IMR-90 (cell line): ENCODE results near the gene ADD2. TPM values are rescaled to one million over a fixed set of nuclear protein-coding genes. Genes with fewer than 3 reads are reported as not detected.
A peak's percentile ranks its signal among the peaks of the same experiment; 100 is the strongest.

Experiments
- ATAC-seq: fragments of 200-7000 bp; cut with Tn5 transposase; 2 replicates; pipeline ENCODE4 v1.9.1; 2020; ENCODE audit warnings: low read depth, mild to moderate bottlenecking, moderate library complexity
- Bru-seq: library from RNA; stranded (reverse); fragments of 400-500 nt; gene quantifications from one replicate; lab custom pipeline; 2021; lab: Mats Ljungman, UMichigan
- BruChase-seq, 2 experiments: library from RNA; stranded (reverse); fragments of 400-500 nt; gene quantifications; one replicate each; lab custom pipeline; 2021; lab: Mats Ljungman, UMichigan
- BruUV-seq: library from RNA; stranded (reverse); fragments of 400-500 nt; replicated peaks from 2 replicates; lab custom pipeline; 2021; lab: Mats Ljungman, UMichigan
- CTCF ChIA-PET: fragments of 300-600 bp; formaldehyde crosslinking; extraction: SDS; loops from one replicate; lab custom pipeline; 2021; ENCODE audit warnings: antibody characterized with exemption; lab: Yijun Ruan, JAX
- POLR2A ChIA-PET: fragments of 300-600 bp; sonication (Branson Sonifier 250); formaldehyde crosslinking; loops from one replicate; lab custom pipeline; 2022; ENCODE audit warnings: antibody characterized with exemption; ENCODE audit not compliant: unreplicated experiment; lab: Charles Lee
- DNase-seq: peaks from one replicate; pipeline ENCODE4 v3.0.0; 2013
- H2AFZ ChIP-seq: replicated peaks from 2 replicates; pipeline ENCODE3; 2013; ENCODE audit warnings: low read length, mild to moderate bottlenecking; ENCODE audit not compliant: poor library complexity
- H2AK5ac ChIP-seq: 2 replicates; pipeline ENCODE4 v1.6.1; 2013; ENCODE audit warnings: low read depth, low read length, inconsistent platforms
- H2AK9ac ChIP-seq: replicated peaks from 2 replicates; pipeline ENCODE3; 2013; ENCODE audit warnings: mild to moderate bottlenecking, low read depth, low read length, moderate library complexity; ENCODE audit not compliant: poor library complexity
- H2BK120ac ChIP-seq: 2 replicates; pipeline ENCODE4 v1.6.1; 2013; ENCODE audit warnings: low read depth, low read length, inconsistent platforms
- H2BK15ac ChIP-seq: 3 replicates; pipeline ENCODE4 v1.6.1; 2013; ENCODE audit warnings: low read depth, low read length, inconsistent platforms
- H2BK20ac ChIP-seq: 2 replicates; pipeline ENCODE4 v1.6.1; 2013; ENCODE audit warnings: low read depth, mild to moderate bottlenecking, inconsistent platforms, low read length, moderate library complexity
- H2BK5ac ChIP-seq: 2 replicates; pipeline ENCODE4 v1.6.1; 2013; ENCODE audit warnings: mild to moderate bottlenecking, low read depth, low read length, inconsistent platforms; ENCODE audit not compliant: poor library complexity, severe bottlenecking
- H3K14ac ChIP-seq: replicated peaks from 2 replicates; pipeline ENCODE4 v1.6.1; 2013; ENCODE audit warnings: low read depth, low read length, inconsistent platforms
- H3K18ac ChIP-seq: 2 replicates; pipeline ENCODE4 v1.6.1; 2013; ENCODE audit warnings: low read depth, low read length, control low read depth
- H3K23ac ChIP-seq: 2 replicates; pipeline ENCODE4 v1.6.1; 2013; ENCODE audit warnings: low read depth, low read length, inconsistent platforms
- H3K27ac ChIP-seq: 2 replicates; pipeline ENCODE4 v1.5.1; 2013; ENCODE audit warnings: mild to moderate bottlenecking, control low read depth, low read length; ENCODE audit not compliant: insufficient read depth
- H3K27me3 ChIP-seq: 2 replicates; pipeline ENCODE4 v1.6.1; 2013; ENCODE audit warnings: low read length; ENCODE audit not compliant: control insufficient read depth, insufficient read depth
- H3K36me3 ChIP-seq: 2 replicates; pipeline ENCODE4 v1.6.1; 2013; ENCODE audit warnings: low read length, mixed read lengths; ENCODE audit not compliant: control insufficient read depth, insufficient read depth
- H3K4ac ChIP-seq: 2 replicates; pipeline ENCODE4 v1.6.1; 2013; ENCODE audit warnings: low read depth, low read length, inconsistent platforms
- H3K4me1 ChIP-seq: 2 replicates; pipeline ENCODE4 v1.6.1; 2013; ENCODE audit warnings: low read length, mixed read lengths; ENCODE audit not compliant: control insufficient read depth, insufficient read depth
- H3K4me2 ChIP-seq: 2 replicates; pipeline ENCODE4 v1.6.1; 2013; ENCODE audit warnings: low read depth, mild to moderate bottlenecking, control low read depth, low read length, moderate library complexity
- H3K4me3 ChIP-seq: 2 replicates; pipeline ENCODE4 v1.5.1; 2013; ENCODE audit warnings: low read depth, mild to moderate bottlenecking, control low read depth, low read length, moderate library complexity; ENCODE audit not compliant: insufficient read depth
- H3K56ac ChIP-seq: 2 replicates; pipeline ENCODE4 v1.6.1; 2013; ENCODE audit warnings: low read length, inconsistent platforms; ENCODE audit not compliant: insufficient read depth; ENCODE audit errors: extremely low read depth
- H3K79me1 ChIP-seq, 2 experiments: 2 replicates each; pipeline ENCODE4 v1.6.1; 2013; ENCODE audit warnings: low read length in 2 of 2, inconsistent platforms in 1 of 2, low read depth in 1 of 2
- H3K9ac ChIP-seq: 2 replicates; pipeline ENCODE4 v1.6.1; 2013; ENCODE audit warnings: low read depth, low read length, control low read depth
- H3K9me1 ChIP-seq: 2 replicates; pipeline ENCODE4 v1.6.1; 2013; ENCODE audit warnings: low read length, inconsistent platforms; ENCODE audit not compliant: insufficient read depth
- H3K9me3 ChIP-seq: 2 replicates; pipeline ENCODE4 v1.6.1; 2013; ENCODE audit warnings: low read length; ENCODE audit not compliant: control insufficient read depth, insufficient read depth
- H4K20me1 ChIP-seq: 2 replicates; pipeline ENCODE4 v1.6.1; 2013; ENCODE audit warnings: low read length, inconsistent platforms; ENCODE audit not compliant: insufficient read depth
- H4K5ac ChIP-seq: 2 replicates; pipeline ENCODE4 v1.6.1; 2013; ENCODE audit warnings: mild to moderate bottlenecking, low read depth, low read length, control low read depth
- H4K8ac ChIP-seq, 2 experiments: 2 replicates each; pipeline ENCODE4 v1.6.1; 2013; ENCODE audit warnings: low read depth in 2 of 2, low read length in 2 of 2, control low read depth in 1 of 2, inconsistent platforms in 1 of 2
- H4K91ac ChIP-seq: 2 replicates; pipeline ENCODE4 v1.6.1; 2013; ENCODE audit warnings: low read depth, low read length, inconsistent platforms; ENCODE audit not compliant: insufficient read depth
- WGBS, 2 experiments: methylation state at CpG; one replicate each; pipeline versions ENCODE4 v1.1.5 to v1.1.7; 2013; ENCODE audit warnings: missing lambda C conversion rate in 2 of 2; ENCODE audit not compliant: insufficient read length in 1 of 2; ENCODE audit errors: extremely low coverage in 2 of 2; 5-methylcytosine and 5-hydroxymethylcytosine counted together
- dilution Hi-C: fragments of 300-500 bp; cut with HindIII; formaldehyde crosslinking; loops from one replicate; pipeline ENCODE4 v1.14.3; 2018; ENCODE audit warnings: low sequenced_read_pairs; ENCODE audit not compliant: unreplicated experiment
- in situ Hi-C: fragments of 300-500 bp; cut with MboI; formaldehyde crosslinking; loops from 3 replicates; pipeline ENCODE4 v1.14.3; 2019; ENCODE audit warnings: low sequenced_read_pairs, inconsistent platforms, mixed read lengths
- intact Hi-C: fragments of 100-400 bp; cut with micrococcal nuclease; formaldehyde crosslinking; loops from 2 replicates; pipeline ENCODE4 v1.10.0; 2022
- long read RNA-seq: library from polyadenylated mRNA; unstranded; transcript quantifications from one replicate; pipeline ENCODE4 v2.0.0, GENCODE V29; 2021; ENCODE audit not compliant: unreplicated experiment
- polyA plus RNA-seq, 3 experiments: library from polyadenylated mRNA; depleted of rRNA; stranded (reverse); fragments of >200 nt; gene quantifications; 2 replicates each; pipeline ENCODE4 v1.2.3, GENCODE V29; 2012; ENCODE audit warnings: low replicate concordance in 1 of 3
- total RNA-seq: library from RNA; depleted of rRNA; stranded (reverse); fragments of >200 nt; gene quantifications from 2 replicates; pipeline ENCODE4 v1.2.3, GENCODE V29; 2012; rRNA removed
- TF ChIP-seq, protein P1 (sequence below): fragments of 150-350 bp; IDR thresholded peaks from 2 replicates; pipeline ENCODE4 v1.6.1; 2017; ENCODE audit warnings: mild to moderate bottlenecking, antibody characterized with exemption, low read length, low read depth
- TF ChIP-seq, protein P2 (sequence below): conservative IDR thresholded peaks from 2 replicates; pipeline ENCODE4 v1.5.1; 2012; ENCODE audit warnings: mild to moderate bottlenecking, low read depth, low read length, improper control_type of control experiment

The ADD2 gene, protein sequence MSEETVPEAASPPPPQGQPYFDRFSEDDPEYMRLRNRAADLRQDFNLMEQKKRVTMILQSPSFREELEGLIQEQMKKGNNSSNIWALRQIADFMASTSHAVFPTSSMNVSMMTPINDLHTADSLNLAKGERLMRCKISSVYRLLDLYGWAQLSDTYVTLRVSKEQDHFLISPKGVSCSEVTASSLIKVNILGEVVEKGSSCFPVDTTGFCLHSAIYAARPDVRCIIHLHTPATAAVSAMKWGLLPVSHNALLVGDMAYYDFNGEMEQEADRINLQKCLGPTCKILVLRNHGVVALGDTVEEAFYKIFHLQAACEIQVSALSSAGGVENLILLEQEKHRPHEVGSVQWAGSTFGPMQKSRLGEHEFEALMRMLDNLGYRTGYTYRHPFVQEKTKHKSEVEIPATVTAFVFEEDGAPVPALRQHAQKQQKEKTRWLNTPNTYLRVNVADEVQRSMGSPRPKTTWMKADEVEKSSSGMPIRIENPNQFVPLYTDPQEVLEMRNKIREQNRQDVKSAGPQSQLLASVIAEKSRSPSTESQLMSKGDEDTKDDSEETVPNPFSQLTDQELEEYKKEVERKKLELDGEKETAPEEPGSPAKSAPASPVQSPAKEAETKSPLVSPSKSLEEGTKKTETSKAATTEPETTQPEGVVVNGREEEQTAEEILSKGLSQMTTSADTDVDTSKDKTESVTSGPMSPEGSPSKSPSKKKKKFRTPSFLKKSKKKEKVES
- total RNA-seq (not detected in 2 replicates), polyA plus RNA-seq (2012; rRNA removed) (not detected in 2 replicates), Bru-seq, nascent RNA (not detected), BruChase-seq, experiment 1, labeled RNA remaining after a 6-hour chase (not detected), BruChase-seq, experiment 2, labeled RNA remaining after a 2-hour chase (percentile 0 among the genes with signal in this experiment)
- 0.02 TPM in 1 of 2 replicates, not detected in the other for polyA plus RNA-seq (2012; cell fraction: cytosol; rRNA removed)
- polyA plus RNA-seq (2012; cell fraction: nucleus; rRNA removed; ENCODE audit: low replicate concordance): 0.05 TPM in 1 of 2 replicates, not detected in the other
- long read RNA-seq: 0 reads

DNA sequence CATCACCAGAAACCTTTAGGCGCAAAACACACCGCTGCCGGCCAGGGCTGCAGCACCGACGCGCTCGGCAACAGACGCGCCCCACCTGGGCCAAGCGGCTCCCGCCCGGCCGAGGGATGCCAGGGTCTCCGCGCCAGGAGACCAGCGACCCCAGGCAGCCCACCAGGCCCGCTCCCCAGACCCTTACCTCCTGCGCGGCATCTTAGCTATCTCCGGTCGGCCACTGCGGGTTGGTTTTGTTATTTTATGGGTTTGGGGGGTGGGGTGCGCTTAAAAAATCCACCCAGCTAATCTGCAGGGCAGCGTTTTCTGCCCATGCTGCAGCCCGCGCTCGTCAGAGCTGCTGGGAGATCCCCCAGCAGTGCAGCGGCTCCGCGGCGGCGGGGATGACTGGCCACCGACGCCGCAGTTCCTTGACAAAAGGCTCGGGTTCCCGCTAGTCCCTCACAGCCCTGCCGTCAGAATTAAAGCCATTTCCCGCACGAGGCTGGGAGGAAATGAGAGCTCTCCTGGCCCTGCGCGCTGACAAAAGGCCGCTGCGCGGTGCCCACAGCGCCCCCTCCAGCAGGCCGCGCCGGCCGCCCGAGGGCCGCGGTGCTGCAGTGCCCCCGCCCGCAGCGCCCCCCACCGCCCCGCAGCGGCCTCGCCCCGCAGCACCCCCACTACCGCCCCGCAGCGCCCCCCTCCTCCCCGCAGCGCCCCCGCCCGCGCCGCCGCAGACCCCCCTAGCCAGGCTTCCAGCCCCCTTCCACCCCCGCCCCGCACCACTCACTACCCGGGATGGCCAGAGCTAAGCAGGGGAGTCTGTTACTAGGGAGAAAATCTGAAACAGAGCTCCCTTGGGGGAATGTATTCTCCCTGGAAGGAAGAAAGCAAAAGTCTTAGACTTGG lies at the start of gene ADD2:
Gene ADD2, minus strand, starts transcription at position 502 of the 891 bp plus-strand sequence. CDS start 61,792 bp downstream, outside the sequence.
- peak; percentile 1 for DNase-seq
- Histone ChIP-seq H3K4ac (no peak within 1 kb of the TSS), H3K9me1 (peaks cover 2% of the 10 kb centered on the region; the same call in 1 of the 2 replicates), H3K9ac (no peak within 1 kb of the TSS), H4K91ac (no peak within 1 kb of the TSS), H3K36me3 (no peaks in the 10 kb centered on the region), H2AFZ (peak within 1 kb of the TSS; percentile 49), H3K14ac (no peak within 1 kb of the TSS), H3K27ac (no peak within 1 kb of the TSS), H2AK5ac (no peak within 1 kb of the TSS), H4K8ac (no peak within 1 kb of the TSS), H2BK20ac (no peak within 1 kb of the TSS), H3K4me2 (peak within 1 kb of the TSS; percentile 21; the same call in 1 of the 2 replicates), H2BK15ac (no peak within 1 kb of the TSS), H3K79me1 (no peaks in the 10 kb centered on the region), H3K4me3 (no peak within 1 kb of the TSS), H3K27me3 (peaks cover 48% of the 10 kb centered on the region), H3K23ac (no peak within 1 kb of the TSS), H3K9me3 (no peaks in the 10 kb centered on the region), H2AK9ac (no peak within 1 kb of the TSS), H2BK5ac (no peak within 1 kb of the TSS), H3K56ac (no peak within 1 kb of the TSS), H2BK120ac (no peak within 1 kb of the TSS), H3K4me1 (no peaks in the 10 kb centered on the region), H4K20me1 (no peaks in the 10 kb centered on the region), H3K18ac (no peak within 1 kb of the TSS), H4K5ac (no peak within 1 kb of the TSS)
- in situ Hi-C loops: no loop called here
- POLR2A ChIA-PET: no interaction called here
- intact Hi-C loops: no loop called here
- ATAC-seq: peak; percentile 35
- dilution Hi-C loops: no loop called here
- no CpG with 5 or more reads among the region's 74 CpGs for WGBS, 2 experiments
- no TSS peak for BruUV-seq
- CTCF ChIA-PET: no interaction called here
- TF ChIP-seq, protein P1, sequence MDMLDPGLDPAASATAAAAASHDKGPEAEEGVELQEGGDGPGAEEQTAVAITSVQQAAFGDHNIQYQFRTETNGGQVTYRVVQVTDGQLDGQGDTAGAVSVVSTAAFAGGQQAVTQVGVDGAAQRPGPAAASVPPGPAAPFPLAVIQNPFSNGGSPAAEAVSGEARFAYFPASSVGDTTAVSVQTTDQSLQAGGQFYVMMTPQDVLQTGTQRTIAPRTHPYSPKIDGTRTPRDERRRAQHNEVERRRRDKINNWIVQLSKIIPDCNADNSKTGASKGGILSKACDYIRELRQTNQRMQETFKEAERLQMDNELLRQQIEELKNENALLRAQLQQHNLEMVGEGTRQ: no peak
- TF ChIP-seq, protein P2, sequence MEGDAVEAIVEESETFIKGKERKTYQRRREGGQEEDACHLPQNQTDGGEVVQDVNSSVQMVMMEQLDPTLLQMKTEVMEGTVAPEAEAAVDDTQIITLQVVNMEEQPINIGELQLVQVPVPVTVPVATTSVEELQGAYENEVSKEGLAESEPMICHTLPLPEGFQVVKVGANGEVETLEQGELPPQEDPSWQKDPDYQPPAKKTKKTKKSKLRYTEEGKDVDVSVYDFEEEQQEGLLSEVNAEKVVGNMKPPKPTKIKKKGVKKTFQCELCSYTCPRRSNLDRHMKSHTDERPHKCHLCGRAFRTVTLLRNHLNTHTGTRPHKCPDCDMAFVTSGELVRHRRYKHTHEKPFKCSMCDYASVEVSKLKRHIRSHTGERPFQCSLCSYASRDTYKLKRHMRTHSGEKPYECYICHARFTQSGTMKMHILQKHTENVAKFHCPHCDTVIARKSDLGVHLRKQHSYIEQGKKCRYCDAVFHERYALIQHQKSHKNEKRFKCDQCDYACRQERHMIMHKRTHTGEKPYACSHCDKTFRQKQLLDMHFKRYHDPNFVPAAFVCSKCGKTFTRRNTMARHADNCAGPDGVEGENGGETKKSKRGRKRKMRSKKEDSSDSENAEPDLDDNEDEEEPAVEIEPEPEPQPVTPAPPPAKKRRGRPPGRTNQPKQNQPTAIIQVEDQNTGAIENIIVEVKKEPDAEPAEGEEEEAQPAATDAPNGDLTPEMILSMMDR: peak; percentile 12; the same call in 1 of the 2 replicates
